22Rv1 (cell line): Measurements from ENCODE around the gene PRCP.

Experiments used
- CTCF ChIP-seq: fragments of 450-650 bp; IDR thresholded peaks from 2 replicates; pipeline ENCODE4 v1.5.1; 2017; ENCODE audit warnings: mild to moderate bottlenecking
- ZFX ChIP-seq: fragments of 450-650 bp; IDR thresholded peaks from 2 replicates; pipeline ENCODE4 v1.6.1; 2017; ENCODE audit warnings: antibody characterized with exemption, borderline replicate concordance

GRCh38 chr11:82792319-82792718 is 107.9 kb downstream of the PRCP start:
- TF ChIP-seq CTCF (no peak), ZFX (no peak)
